Measurements from ENCODE around the gene HAND2.

Gene HAND2

DNA sequence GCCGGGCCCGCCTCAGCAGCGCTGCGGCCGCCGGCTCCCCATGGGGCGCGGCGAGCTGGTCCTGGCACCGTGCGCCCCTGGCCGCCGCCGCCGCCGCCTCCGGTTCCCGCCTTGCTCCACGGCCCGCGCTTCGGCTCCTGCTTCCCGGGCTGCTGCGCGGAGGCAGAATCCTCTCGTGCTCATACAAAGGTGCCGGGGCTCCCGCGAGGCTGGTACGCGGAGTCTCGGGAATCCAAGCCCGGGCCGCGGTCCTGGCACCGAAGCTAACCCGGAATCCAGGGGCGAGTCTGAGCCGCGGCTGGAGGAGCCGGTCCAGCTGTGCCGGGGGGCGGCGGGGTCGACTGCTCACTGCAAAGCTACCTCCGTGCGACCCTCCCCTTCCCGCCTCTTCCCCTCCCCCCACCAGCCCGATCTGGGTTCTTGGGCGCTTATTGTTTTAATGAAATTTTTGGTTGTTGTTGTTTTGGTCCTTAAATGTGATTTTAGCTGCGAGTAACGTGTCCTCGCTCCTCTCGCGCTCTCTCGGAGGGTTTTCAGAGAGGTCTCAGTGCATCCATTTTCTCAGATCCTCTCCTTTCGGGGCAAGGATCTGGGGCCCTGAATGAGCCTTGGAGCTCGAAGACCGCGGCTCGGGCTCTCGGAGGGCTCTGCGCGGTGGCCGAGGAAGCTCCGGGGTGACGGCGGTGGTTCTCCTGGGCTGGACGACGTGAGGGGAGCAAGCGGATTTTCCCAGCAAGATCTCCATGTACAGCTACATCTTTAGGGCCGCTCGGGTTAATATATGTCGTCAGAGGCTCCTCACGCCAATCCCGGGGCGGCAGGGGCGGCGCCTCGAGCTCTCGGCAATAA lies at the start of gene HAND2:
Gene HAND2, minus strand, starts transcription at position 753 of the 849 bp plus-strand sequence. CDS start 940 bp downstream, outside the sequence.
- no peak for DNase-seq (ENCODE audit: low read depth)

DNA sequence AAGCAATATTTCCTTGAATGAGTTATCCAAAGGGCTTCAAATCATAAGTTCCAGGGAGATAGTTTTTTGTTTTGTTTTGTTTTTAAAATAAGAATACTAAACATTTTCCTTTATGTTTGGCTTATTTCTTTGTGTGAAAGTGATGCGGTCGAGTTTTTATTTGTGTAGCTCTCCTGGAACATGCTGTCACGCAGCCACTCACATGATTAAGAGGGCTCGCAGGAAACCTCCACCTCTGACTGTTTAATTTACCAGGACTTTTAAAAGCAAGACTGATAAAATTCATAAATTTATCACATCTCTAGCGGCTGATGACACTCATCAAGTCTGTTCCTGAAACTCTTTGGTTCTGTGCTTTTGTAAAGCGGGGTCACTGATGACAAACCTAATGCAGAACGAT lies 48.9 kb upstream of the HAND2 start:
- no peak for DNase-seq (ENCODE audit: low read depth)

DNA sequence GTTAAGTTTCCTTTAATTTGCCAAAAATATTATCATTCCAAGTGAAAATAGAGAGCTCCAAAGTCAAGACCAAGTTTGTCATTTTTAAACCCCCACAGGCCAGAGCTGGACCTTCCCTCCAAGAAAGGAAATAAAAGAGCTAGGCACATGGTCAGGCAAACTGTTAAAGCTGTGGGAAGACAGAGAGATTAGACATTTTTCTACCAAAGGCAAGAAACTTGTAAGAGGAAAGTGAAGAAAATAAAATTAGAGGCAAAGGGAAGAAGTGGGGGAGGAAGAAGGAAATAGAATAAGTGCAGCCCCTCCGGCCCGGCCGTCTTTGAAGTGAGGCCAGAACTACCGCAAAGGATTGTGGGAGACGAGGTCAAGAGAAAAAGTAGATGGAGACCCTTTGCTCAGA lies 47.9 kb upstream of the HAND2 start:
- DNase-seq (ENCODE audit: low read depth): no peak

DNA sequence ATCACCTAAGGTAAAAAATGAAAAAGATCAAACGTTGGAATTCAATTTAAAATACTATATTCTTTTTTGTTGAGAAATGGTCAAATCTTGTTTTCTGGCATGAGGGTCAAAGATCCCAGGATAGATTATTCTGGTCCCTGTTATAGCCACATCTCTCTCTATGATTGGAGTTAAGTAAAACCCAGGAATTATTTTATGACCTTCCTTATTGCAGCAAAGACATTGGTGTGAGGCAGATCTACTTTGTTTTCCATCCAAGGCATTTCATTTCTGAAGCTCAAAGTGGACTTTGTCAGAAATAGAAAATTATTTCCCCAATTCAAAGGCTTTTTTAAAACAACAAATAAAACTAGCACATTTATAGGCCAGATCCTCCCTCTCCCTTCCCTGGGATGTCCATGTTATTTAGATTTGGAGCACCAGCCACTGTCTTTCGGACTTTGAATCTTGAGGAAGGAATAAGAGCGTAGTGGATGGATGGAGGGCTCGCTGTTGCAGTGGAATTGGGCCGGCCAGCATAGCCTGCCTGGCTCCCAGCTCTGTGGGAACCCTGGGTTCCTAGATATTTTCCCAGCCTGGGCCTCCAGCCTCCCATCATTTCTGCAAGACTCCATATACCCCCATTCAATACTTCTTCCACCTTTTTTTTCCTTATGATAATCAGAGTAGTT lies 45.6 kb upstream of the HAND2 start:
- DNase-seq (ENCODE audit: low read depth): no peak

DNA sequence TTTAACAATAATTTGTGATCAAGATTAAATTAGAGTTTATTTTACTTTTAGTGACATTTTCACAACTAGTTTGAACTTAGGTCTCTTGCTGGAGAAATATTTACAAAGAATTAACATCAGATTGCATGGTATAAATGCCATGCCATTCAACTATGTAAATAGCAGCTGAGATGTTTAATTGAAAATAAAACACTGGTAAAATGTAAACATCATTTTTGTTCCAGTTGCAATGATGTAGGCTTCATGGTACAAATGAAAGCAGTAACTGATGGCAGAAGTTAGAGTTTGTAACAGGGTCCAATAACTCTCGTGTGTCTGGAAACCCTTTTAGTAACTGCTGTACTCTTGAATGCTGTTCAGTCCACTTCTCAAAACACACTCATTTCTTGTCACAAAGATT lies 43.7 kb upstream of the HAND2 start:
- no peak for DNase-seq (ENCODE audit: low read depth)

DNA sequence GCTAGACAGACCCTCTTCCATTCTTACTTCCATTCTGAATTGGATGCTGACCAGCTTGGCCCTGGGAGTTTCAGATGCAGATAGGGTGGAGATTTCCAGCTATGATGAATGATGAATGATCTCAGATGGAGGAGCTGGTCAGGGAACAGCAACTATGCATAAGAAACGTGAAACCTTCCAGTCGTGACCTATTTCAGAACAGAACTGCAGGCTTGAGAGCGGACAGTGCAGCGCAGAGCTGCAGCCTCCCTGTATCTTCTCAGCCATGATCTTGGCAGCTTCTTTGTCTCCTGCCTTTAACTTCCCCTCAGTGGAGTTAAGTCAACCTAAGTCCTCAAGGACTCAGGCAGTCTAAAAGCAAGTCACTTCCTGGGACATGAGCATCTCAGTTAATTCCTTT lies 43.3 kb upstream of the HAND2 start:
- DNase-seq (ENCODE audit: low read depth): no peak

DNA sequence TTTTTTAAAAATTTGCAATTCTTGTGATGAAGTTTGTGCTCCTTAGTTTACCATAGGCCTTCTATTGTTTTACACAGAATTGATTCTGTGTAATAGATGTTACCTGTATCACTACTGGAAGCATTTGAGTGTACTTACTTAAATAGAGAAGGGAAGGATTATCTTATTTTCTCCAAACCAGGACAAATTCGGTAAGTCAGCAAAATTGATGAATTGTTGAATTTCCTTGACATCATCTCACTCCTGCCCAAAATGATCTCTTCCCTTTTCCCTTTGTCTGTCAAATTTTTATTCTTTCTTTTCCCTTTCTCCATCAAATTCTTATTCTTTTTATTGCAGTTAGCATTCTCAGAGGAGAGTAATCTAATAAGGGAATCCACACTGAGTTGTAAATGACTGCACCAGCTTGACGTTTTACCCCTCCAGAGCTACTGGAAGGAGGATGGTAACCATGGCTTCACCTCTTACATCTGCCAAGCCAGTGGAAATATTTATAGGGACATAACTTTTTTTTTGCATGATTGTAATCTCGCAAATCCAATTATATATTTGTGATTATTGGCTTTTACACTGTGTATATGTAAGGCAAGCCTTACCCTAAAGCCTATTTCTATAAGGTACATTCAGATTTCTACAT lies 42.6 kb upstream of the HAND2 start:
- DNase-seq (ENCODE audit: low read depth): no peak

DNA sequence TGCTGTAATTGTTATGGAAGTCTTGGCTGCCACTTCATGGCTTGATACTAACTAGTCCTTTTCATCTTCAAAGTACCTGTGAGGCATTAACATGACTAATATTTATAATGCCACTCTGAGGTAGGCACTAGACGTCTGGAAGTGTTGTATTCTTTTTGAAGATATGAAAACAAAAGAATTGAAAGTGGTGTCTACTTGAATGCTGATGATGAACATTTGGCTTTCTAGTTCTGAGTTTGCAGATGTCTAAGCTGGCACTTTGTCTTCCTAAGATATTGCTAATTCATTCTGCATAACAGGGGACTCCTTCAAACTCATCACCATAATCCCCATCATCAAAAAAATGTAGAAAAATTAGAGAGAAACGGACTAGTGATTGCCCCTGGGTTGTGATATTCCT lies 41.6 kb upstream of the HAND2 start:
- no peak for DNase-seq (ENCODE audit: low read depth)

DNA sequence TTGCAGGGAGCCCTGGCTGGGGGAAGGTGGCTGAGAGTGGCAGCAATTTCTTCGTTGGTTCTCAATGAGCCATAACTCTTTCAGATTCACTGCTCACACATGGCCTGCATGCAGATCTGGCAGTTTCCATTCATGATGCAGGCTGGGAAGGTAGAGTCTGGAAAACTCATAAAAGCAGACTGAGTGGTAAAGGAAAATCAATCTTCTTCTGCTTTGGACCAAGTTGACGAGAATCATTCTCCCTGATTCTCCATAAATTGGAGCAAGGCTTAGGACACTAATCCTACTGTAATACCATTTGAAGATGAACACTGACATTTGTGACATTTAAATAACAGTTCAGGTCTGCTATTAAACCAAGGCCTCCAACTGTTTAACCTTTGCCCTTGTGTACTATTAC lies 35.3 kb upstream of the HAND2 start:
- no peak for DNase-seq (ENCODE audit: low read depth)

DNA sequence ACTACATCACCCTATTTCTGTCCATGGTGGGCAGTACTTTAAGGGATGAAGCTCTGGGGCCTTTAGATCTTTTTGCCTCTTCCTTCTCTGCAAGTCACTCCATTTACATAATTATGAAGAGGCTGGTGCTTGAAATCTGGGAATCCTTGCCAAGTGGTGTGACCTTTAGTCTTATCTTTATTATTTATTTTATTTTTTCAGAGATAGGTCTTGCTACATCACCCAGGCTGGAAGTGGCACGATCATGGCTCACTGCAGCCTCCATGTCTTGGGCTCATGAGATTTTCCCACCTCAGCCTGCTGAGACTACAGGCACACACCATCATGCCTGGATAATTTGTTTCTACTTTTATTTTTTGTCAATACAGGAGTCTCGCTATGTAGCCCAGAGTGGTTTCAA lies 34.4 kb upstream of the HAND2 start:
- no peak for DNase-seq (ENCODE audit: low read depth)

DNA sequence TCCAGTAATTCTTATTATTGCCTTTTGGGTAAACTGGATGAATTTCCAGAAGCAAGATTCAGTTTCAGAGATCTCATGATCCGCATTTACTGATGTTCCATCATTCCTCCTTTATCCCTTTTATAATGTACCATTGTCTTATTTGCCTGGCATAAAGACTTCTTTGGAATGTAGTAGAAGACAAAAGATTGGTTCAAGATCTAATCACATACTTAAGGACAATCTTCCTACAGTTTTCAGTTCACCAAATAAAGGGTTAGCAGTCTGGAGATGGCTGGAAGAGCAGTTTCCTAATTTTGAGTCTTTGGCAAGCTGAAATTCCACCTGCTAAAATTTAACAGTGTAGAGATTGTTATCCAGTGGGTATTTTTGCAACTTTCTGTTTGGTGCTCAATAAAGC lies 30.9 kb upstream of the HAND2 start:
- no peak for DNase-seq (ENCODE audit: low read depth)

DNA sequence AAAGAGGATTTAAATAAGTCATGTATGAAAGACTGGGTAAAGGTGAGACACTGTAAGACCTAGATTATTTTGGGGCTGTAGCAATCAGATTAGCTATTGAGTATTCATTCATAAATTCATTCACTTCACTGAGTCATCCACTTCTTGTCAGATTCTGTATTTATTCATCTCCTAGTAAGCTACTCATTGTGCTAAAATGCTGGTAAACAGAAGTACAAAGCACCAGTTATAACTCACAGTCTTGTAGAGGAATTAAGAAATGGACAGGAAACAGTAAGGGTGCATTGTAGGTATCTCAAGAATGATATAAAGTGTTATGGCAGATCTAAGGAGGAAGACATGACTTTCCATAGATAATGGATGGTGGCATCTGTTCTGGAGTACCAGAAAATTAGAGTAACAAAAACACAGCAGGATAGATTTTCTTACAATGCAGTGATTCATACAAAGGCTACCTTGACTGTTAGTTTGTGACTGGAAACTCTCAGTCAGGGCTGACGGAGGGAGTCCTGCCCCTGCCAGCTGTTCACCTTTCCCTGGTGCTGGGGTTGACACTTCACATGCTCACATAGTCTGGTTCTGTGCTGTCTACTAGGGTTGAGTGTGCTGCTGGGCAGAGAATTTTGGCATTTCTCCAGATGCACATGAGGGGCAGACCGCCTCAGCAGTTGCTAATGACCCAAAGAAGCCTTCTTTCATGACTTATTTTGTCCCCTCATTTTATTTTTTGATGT lies 26.5 kb upstream of the HAND2 start:
- DNase-seq (ENCODE audit: low read depth): no peak

DNA sequence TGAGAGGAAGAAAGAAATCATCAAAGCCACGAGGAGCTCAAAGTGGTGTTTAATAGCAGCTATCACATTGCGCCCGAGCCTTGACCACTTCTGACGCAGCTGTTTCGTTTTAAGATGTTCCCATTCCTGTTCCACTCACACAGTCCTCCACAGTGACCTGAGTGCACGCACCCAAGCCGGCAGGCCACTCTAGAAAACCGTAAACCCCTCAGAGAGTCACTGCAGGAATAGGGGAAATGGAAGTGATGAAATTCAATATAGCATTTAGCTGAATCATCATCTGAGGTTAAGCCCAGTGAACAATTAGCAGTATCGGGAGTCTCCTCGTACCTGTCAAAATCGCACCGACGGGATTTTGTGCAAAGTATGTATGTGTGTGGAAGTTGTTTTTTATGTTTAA lies 17.9 kb upstream of the HAND2 start:
- DNase-seq (ENCODE audit: low read depth): no peak

DNA sequence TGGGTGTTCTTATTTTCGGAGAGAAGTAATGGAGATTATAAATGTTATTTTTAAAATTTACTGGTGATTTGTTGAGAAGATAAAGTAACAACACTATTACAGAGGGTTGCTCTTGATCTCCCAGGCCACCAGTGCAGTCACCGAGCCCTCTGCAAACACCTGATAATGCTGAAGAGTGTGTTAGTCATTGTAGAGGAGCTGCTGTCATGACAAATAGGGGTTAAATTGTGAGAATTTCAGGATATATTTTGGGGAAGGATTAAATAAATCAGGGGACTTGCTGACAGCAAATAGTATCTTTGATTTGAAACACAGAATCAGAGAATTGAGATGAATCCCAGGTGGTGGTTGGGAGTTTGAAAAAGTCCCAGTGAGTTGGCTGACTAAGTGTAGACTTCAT lies 16.7 kb upstream of the HAND2 start:
- DNase-seq (ENCODE audit: low read depth): no peak

DNA sequence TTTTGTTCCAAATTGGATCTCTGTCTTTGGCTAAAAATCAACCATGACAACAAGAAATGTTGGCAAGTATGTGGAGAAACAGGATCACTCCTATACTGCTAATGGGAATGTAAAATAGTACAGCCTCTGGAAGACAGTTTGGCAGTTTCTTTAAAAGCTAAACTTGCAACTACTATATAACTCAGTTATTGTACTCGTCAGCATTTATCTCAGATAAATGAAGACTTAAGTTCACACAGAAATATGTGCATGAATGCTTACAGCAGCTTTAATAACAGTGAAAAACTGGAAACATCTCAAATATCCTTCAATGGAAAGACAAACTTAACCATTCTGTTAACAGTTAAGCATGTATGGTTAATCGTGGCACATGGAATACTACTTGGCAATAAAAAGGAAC lies 15.4 kb upstream of the HAND2 start:
- no peak for DNase-seq (ENCODE audit: low read depth)

DNA sequence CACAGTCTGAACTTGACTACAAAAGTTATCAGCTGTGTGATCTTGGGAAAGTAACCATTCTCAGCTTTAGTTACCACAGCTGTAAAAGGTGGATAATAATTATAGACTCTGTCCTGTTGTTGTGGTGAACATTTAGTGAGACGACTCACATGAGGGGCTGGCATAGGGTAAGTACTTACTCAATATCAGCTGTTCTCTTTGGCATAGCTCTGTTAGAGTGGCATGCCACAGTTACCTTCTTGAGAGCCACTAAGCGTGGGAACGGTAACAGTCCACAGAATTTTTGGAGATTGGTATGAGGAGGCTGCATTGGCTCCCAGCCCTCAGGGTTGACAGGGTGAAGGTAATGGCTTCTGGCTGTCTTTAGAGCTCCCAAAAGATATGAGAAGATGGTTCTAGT lies 13.2 kb upstream of the HAND2 start:
- DNase-seq (ENCODE audit: low read depth): no peak

DNA sequence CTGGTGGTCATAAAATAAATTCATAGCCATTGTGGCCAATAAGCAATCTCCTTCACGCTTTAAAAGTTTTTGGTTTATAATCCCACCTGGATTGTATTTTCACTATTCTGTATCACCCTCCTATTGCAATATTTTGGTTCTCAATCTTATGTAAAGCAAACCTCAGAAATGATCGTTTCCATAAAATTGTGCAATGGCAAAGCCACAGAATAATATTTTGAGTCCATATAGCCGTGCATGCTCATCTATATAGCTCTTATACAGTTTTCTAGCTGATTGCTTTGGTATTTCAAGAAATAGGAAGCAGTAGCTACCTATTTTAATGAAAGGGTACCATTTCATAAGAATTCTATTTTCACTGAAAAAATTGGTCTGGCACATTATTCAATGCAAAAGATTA lies 10.0 kb upstream of the HAND2 start:
- no peak for DNase-seq (ENCODE audit: low read depth)

DNA sequence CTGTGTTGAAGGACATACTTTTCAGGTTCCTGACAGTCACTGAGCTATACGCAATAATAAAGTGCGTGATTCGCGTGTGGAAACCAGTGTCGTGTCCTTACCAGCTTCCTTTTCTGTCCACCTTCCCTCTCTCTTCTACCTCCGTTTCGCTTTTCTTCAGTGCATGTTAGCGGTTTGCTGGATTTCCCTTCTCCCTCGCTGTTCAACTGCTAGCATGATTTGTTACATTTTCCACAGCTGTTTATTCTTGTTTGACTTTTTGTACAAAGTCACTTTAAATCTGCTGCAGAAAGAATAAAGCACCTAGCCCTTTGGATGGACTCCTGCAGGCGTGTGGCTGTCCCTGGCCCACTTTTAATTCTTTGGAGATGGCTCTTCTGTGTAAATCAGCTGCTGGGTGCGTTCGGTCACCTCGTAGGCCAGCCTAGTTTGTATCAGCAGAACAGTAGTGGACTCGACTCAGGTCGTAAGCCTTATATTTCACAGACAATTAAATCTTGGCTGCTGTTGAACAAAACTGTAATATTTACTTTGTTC lies 8.9 kb upstream of the HAND2 start:
- no peak for DNase-seq (ENCODE audit: low read depth)

DNA sequence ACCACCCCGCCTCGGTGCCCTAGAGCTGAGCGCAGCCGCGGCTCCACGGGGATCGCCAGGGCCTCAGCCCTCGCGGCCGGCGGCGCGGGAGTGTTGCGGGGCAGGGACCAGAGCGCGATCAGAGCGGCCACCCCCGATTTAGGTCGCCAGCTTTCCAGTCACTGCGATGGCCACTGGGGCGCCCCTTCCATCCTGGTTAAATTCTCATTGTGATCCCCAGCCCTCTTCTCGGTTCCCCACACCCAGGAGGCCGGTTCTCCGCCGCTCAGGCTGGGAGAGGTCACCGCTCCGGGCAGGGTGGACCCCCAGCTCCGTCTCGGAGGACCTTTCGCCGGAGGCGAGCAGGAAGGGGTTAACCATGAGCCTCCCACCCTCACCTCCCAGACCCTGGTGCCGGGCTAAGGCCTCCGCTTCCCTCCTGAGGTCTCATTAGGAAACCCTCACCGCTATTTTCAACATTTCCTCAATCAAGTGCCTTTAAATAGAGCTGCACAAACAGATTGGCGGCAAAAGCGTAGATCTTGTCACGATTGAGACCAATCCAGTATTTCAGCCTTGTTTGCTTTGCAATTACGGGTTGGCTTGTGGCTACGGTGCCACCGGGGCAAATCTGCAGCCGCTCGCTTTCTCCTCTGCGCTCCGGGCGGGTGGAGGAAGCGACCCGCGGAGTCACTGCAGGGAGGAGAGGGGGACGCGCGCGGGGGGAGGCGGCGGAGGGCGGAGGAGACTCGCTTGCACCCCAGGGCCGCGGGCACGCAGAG lies 8.3 kb upstream of the HAND2 start:
- DNase-seq (ENCODE audit: low read depth): no peak

DNA sequence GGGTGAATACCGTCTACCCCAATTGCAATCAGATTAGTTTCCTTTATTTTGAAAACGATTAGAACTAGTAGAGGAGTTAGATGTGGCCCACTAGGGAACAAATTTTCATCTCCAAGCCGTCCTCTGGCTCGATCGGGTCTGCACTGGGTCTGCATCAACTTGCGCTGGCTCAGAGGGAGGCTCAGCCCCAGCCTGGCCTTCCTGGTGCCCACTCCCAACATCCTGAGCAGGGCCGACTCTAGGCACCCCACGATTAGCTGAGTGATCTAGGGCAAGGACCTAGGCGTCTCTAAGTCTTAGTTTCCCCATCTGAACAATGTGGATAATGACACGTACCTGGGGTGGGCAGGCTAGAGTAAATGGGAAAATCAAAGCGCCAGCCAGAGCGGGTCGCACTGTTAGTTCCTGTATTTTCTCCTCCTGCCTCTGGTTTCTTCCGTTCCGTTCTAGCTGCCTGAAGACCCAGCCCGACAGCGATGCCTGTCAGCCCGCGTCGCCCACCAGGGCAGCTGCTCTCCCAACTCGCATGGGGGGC lies 7.7 kb upstream of the HAND2 start:
- no peak for DNase-seq (ENCODE audit: low read depth)

DNA sequence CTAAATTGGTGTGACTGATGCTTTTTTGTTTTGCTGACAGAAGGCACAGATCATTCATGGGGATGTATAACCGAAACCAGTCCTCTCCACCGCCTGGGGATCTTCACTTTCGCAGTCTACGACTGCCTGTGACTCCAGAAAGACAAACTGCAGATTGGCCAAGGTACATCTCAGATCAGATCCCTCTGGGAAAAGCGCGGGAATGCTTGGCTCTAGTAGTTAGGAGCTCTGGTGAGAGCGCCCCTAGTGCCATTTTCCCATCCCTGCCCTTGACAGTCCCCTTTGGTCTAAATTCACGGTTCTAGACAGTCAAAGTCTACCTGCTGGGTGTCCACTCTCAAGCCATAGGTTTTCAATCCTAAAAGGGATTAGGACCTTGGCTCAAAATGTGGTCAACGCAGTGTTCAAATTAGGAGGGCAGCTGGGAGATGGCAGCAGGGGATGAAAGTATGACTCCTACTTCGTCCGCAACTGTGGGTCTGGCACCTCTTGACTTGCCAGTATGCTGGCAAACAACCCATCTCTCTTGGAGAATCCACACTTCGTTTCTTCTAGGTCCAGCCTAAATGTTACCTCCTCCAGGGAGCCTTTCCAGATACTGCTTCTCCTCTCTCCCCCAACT lies 6.9 kb upstream of the HAND2 start:
- no peak for DNase-seq (ENCODE audit: low read depth)

All from stimulated activated CD8-positive, alpha-beta memory T cell treated with anti-CD3 and anti-CD28 coated beads, Interleukin-12 subunit alpha, Interleukin-12 subunit beta, amount 100 ng/mL, for 1 hour (primary cell).